ENCODE results near the gene UCN.
A peak's percentile ranks its signal among the peaks of the same experiment; 100 is the strongest.
"Not testable (repeated sequence)": the region's sequence is repeated elsewhere in the genome, so short reads cannot be mapped to it uniquely, and the experiment has no call there.

The UCN gene

DNA sequence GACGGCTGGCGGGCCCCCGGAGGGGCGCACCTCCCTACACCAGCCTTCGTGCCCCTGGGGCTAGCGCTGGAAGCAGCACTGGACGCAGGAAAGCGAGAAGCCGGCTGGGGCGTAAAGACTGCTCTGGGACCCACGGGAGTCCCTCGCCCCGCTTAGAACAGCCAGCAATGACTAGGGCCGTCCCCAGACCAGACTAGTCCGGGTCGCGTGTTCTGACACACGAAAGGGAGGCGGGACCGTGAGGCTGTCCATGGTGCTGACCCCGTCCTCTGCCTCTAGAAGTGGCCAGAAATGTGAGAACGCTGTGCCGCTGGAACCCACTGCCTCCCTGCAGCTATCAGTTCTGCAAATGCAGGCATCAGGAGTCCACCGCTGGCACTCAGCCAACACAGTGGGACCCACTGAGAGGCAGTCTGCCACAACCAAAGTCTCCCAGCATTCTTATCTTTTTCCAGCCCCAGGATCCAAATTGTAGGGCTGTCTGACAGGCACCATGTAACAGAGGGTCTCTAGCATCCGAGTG is at the start of gene UCN:
UCN (minus strand) TSS at position 87 of the 523 bp plus-strand sequence. CDS start 550 bp downstream, outside the sequence.
- DNase-seq (ENCODE audit: low read depth in 3 of 3, low spot score in 1 of 3) = no peak

- DNase-seq (ENCODE audit: low read depth in 3 of 3, low spot score in 1 of 3) = peak; percentile 74 to 81 (median 78)
Measured at GRCh38 chr2:27356382-27357181, 48.3 kb upstream of the UCN start, which contains the start of gene GTF3C2. TSS of gene GTF3C2 (minus strand) at chr2:27356764. CDS start at chr2:27343554, 13,210 bp downstream.

GRCh38 chr2:27356056-27356381 is 47.8 kb upstream of the UCN start:
- DNase-seq (ENCODE audit: low read depth in 3 of 3, low spot score in 1 of 3) = no peak

DNA sequence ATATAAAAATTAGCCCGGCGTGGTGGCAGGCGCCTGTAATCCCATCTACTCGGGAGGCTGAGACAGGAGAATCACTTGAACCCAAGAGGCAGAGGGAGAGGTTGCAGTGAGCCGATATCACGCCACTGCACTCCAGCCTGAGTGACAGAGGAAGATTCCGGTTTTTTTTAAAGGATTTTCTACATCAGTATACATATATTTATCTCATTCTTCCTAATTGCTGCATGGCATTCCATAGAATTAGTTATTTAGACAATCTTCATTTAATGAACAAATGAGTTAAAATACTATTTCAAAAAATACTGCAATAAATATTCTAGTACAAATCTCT is 46.3 kb upstream of the UCN start:
- DNase-seq (ENCODE audit: low read depth in 3 of 3, low spot score in 1 of 3) = no peak

DNA sequence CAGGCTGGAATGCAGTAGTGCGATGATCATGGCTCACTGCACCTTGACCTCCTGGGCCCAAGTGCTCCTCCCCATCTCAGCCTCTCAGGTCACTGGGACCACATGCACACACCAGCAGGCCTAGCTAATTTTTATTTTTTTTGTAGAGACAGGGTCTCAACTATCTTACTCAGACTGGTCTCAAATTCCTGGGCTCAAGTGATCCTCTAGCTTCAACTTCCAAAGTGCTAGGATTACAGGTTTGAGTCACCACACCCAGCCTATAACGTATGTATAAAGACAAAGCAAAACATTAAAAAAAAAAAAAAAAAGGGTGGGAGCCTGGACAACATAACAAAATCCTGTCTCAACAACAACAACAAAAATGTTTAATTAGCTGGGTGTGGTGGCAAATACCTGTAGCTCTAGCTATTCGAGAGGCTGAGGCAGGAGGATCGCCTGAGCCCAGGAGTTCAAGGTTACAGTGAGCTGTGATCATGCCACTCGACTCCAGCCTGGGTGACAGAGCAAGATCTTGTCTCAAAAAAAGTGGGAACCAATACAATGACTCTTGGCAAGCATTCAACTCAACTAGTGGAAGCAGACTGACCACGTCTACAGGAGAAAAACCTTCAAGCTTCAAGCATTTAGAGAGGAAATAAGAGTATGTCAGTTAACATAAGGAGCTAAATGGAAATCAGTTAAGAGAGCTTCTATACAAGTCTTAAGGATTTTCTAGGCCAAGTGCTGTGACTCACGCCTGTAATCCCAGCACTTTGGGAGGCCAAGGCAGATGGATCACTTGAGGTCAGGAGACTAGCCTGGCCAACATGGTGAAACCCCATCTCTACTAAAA is 45.7 kb upstream of the UCN start:
- DNase-seq (ENCODE audit: low read depth in 3 of 3, low spot score in 1 of 3) = no peak

DNA sequence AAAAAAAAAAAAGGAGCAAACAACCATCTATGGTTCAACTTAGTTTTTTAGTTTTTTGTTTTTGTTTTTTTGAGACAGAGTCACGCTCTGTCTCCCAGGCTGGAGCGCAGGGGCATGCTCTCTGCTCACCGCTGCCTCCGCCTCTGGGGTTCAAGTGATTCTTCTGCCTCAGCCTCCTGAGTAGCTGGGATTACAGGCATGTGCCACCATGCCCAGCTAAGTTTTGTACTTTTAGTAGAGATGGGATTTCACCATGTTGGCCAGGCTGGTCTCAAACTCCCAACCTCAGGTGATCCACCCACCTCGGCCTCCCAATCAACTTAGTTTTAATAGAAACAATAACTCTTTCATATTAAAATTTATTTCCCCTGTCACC is 45.1 kb upstream of the UCN start:
- not testable (repeated sequence) for DNase-seq (ENCODE audit: low read depth in 3 of 3, low spot score in 1 of 3)

DNA sequence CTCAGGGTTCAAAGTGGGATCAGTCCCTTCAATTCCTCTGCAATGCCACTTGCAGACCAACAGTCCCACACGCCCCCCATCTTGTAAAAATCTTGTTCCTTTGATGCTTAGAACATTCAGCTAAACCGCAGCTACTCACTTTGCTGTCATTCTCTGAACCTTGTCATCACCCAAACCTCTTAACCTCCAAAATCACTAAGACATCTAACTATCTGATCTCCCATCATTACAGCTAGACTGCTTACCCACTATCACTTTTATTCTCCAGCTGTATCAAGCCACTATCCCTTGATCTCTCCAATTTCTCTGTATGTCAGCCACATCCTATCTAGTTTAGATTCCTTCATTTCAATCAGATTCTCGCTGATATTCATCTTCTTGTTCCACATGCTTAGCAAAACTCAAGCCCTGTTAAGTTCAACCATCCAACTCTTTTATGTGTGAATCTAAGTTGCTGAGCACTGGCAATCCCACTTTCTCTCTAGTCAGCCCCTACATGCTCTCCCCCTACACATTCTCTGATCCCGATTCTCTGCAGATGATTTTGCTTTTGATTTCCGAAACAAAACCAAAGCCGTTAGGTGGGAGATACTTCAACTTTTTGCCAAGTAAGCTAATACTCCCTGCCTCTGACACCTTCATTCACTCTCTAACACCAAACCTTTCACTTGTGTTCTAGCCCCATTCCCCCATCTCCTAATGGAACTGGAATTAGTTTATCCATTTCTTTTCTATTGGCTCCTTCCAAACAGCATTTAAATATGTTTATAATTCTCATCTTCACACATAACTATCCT is 43.8 kb upstream of the UCN start:
- no peak for DNase-seq (ENCODE audit: low read depth in 3 of 3, low spot score in 1 of 3)

DNA sequence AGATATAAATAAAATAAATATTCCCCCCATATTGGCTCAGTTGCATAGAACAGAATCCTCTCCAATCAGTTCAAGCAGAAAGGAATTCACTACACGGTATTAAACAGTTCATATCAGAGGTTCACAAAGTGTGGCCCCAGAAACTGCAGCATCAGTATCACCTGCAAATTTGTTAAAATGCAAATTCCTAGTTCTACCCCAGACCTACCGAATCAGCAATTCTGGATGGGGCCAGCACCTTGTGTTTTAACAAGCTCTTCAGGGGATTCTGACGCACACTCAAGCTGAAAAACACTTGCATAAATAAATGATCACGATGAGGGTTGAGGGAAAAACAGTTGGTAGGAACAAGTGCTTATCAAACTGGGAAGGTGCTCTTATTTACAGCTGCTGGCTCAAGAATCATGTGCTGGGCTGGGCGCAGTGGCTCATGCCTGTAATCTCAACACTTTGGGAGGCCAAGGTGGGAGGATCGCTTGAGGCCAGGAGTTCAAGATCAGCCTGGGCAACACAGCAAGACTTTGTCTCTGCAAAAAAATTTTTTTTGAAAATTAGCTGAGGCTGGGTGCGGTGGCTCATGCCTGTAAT is 42.0 kb upstream of the UCN start:
- no peak for DNase-seq (ENCODE audit: low read depth in 3 of 3, low spot score in 1 of 3)

GRCh38 chr2:27347641-27348040 is 39.4 kb upstream of the UCN start:
- DNase-seq (ENCODE audit: low read depth in 3 of 3, low spot score in 1 of 3) = no peak

DNA sequence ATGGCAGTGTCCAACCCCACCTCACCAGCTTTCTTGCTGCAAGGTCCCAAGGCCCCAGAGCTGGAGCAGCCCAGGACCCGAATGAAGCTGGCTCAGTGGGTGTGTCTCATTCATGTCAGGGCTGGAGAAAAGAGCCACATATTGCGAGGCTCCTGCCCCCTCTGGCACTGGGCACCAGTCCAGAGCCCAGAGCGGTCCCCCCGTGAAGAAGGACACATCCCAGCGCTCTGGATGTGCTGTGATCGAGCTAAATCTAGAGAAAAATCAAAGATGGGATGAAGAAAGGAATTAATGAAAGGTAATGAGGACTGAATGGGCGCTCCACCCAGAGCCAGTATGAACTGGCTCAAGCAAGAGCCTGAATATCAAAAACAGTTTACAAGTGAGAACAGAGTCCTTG is 27.9 kb upstream of the UCN start:
- DNase-seq (ENCODE audit: low read depth in 3 of 3, low spot score in 1 of 3) = no peak

- no peak for DNase-seq (ENCODE audit: low read depth in 3 of 3, low spot score in 1 of 3)
Measured at GRCh38 chr2:27335311-27335710, 27.1 kb upstream of the UCN start.

DNA sequence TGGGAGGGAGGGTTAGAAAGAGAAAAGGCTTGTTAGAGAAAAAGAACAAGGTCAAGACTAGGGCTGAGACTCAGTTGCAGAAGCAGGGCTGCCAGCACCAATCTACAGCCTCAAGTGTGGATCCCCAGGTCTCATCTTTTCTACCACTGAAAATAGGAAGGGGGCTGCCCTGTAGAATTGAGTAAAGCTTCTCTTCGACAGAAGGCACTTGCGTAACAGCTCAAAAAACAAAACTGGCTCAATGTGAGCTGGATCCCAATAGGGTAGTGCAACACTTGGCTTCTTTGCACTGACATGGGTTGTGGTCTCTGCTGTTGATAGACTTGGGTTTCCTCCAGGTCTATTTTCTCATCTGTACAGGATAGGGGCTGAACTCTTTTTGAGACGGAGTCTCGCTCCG is 16.5 kb upstream of the UCN start:
- DNase-seq (ENCODE audit: low read depth in 3 of 3, low spot score in 1 of 3) = no peak

DNA sequence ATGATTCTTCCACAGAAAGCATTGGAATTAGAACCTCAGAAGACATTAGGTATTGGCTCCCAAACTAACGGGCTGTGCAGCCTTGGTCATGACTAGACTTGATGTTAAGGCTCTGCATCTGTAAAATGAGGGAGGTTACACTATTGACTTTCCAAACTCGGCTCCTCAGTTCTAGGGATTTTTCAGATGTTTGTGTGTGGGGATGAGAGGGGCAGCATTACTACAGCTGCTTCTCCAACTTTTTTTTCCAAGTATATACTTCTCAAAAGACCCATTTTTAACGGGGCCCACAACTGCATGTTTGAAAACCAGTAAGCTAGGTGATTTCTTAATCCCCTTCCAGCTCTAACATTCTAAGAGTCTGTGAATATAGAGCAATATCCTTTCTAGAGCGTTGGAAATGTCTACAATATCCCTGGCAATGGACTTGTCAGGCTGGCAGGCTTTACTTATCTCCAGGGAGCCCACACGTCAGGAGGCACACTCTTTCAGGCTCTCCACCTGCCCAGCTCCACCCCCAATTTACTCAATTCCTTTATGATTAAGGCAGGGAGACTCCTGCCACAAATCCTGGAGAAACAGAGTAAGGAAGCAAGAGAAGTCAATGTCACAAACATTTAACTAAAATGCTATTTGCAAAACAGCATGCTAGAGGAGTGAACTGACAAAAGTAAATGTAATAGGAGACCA is 15.5 kb upstream of the UCN start:
- DNase-seq (ENCODE audit: low read depth in 3 of 3, low spot score in 1 of 3) = no peak

GRCh38 chr2:27322766-27323595 is 14.7 kb upstream of the UCN start, which contains the start of gene MPV17:
TSS of gene MPV17 (minus strand) at chr2:27323097. CDS start at chr2:27322517, 580 bp downstream.
- peak; percentile 60 to 76 (median 62) for DNase-seq (ENCODE audit: low read depth in 3 of 3, low spot score in 1 of 3)

- DNase-seq (ENCODE audit: low read depth in 3 of 3, low spot score in 1 of 3) = no peak
Measured at GRCh38 chr2:27322301-27322765, 14.1 kb upstream of the UCN start.

- no peak for DNase-seq (ENCODE audit: low read depth in 3 of 3, low spot score in 1 of 3)
Measured at GRCh38 chr2:27320958-27321543, 12.8 kb upstream of the UCN start.

DNA sequence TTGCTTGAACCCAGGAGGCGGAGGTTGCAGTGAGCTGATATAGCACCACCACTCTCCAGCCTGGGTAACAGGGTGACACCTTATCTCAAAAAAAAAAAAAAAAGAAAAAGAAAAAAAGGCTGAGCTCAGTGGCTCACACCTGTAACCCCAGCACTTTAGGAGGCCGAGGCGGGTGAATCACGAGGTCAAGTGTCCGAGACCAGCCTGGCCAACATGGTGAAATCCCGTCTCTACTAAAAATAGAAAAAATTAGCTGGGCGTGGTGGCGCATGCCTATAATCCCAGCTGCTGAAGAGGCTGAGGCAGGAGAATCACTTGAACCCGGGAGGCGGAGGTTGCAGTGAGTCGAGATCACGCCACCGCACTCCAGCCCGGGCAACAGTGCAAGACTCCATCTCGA is 11.6 kb upstream of the UCN start:
- DNase-seq (ENCODE audit: low read depth in 3 of 3, low spot score in 1 of 3) = not testable (repeated sequence)

GRCh38 chr2:27316655-27317412 is 8.6 kb upstream of the UCN start:
- no peak for DNase-seq (ENCODE audit: low read depth in 3 of 3, low spot score in 1 of 3)
